Fibroblast of lung (primary cell): Measurements from ENCODE around the gene DNAH8.

Source experiments
- CTCF ChIP-seq, 2 donors: IDR thresholded peaks in 1 of 2; conservative IDR thresholded peaks in 1 of 2; 1 replicate in 1 of 2; 2 replicates in 1 of 2; pipeline ENCODE4 v1.5.1; 2011 to 2012; ENCODE audit warnings: low read length in 2 of 2, control low read depth in 1 of 2, inconsistent platforms in 1 of 2, low read depth in 1 of 2, mild to moderate bottlenecking in 1 of 2
- EZH2 ChIP-seq: IDR thresholded peaks from 2 replicates; pipeline ENCODE4 v1.5.1; 2012; ENCODE audit warnings: low read length, control low read depth, mild to moderate bottlenecking; ENCODE audit errors: missing control alignments

GRCh38 chr6:39075010-39075686 lies 360.0 kb downstream of the DNAH8 start:
- TF ChIP-seq EZH2 (no peak), CTCF (conservative IDR thresholded peaks at IDR 0.05 in 1 of 2, IDR thresholded peaks at IDR 0.05 in 1 of 2; ENCODE audit: low read depth in 1 of 2, low read length in 2 of 2) (no peak)
